Lung (tissue), 12 donors: ENCODE measurements around the gene CCN5. TPM values are rescaled to one million over a fixed set of nuclear protein-coding genes. Genes with fewer than 3 reads are reported as not detected.

Source experiments
- ATAC-seq: fragments of 200-7000 bp; cut with Tn5 transposase; one replicate; pipeline ENCODE4 v1.9.1; 2020; ENCODE audit warnings: moderate number of reproducible peaks; ENCODE audit not compliant: insufficient read depth, low FRiP score
- DNase-seq, 3 donors: peaks; one replicate each; pipeline ENCODE4 v3.0.0-alpha.2; 2013 to 2017
- H3K27ac ChIP-seq, 2 donors: one replicate each; pipeline ENCODE4 v1.5.1; 2013; ENCODE audit warnings: mild to moderate bottlenecking in 2 of 2, moderate library complexity in 2 of 2, control low read depth in 1 of 2, inconsistent platforms in 1 of 2, low read depth in 1 of 2, low read length in 1 of 2
- H3K27me3 ChIP-seq, 3 donors: one replicate each; pipeline ENCODE4 v1.5.1; 2013; ENCODE audit warnings: low read length in 2 of 3; ENCODE audit not compliant: control insufficient read depth in 3 of 3, insufficient read depth in 3 of 3
- H3K36me3 ChIP-seq, 4 donors: one replicate each; pipeline ENCODE4 v1.5.1; 2013; ENCODE audit warnings: low read length in 4 of 4, mild to moderate bottlenecking in 1 of 4, moderate library complexity in 1 of 4; ENCODE audit not compliant: control insufficient read depth in 4 of 4, insufficient read depth in 4 of 4
- H3K4me1 ChIP-seq, 5 donors: one replicate each; pipeline ENCODE4 v1.5.1; 2013; ENCODE audit warnings: low read length in 5 of 5, mild to moderate bottlenecking in 2 of 5, moderate library complexity in 1 of 5; ENCODE audit not compliant: control insufficient read depth in 5 of 5, insufficient read depth in 5 of 5
- H3K4me3 ChIP-seq: one replicate; pipeline ENCODE4 v1.5.1; 2013; ENCODE audit warnings: mild to moderate bottlenecking, control low read depth, moderate library complexity
- H3K9ac ChIP-seq, 2 donors: one replicate each; pipeline ENCODE4 v1.5.1; 2013; ENCODE audit warnings: low read length in 2 of 2, control low read depth in 1 of 2; ENCODE audit not compliant: insufficient read depth in 1 of 2
- H3K9me3 ChIP-seq, 4 donors: one replicate each; pipeline ENCODE4 v1.5.1; 2013; ENCODE audit warnings: low read length in 3 of 4, mild to moderate bottlenecking in 1 of 4, moderate library complexity in 1 of 4; ENCODE audit not compliant: control insufficient read depth in 4 of 4, insufficient read depth in 3 of 4
- CTCF ChIP-seq: IDR thresholded peaks from 2 replicates; pipeline ENCODE4 v1.5.1; 2012; ENCODE audit warnings: mild to moderate bottlenecking; ENCODE audit errors: control extremely low read depth, extremely low read depth
- WGBS, 2 donors: extraction: QIAGEN DNeasy Blood & Tissue Kit; methylation state at CpG; one replicate each; pipeline ENCODE4 v1.1.7; 2013; 5-methylcytosine and 5-hydroxymethylcytosine counted together
- polyA plus RNA-seq, 2 donors: library from polyadenylated mRNA; stranded (reverse); fragments of 200-250 nt; gene quantifications; one replicate each; pipeline ENCODE4 v1.2.1, GENCODE V29; 2013
- total RNA-seq, 2 donors: library from RNA; depleted of rRNA in 1 of 2; stranded (reverse); fragments of >200 nt in 1 of 2; gene quantifications; one replicate each; pipeline ENCODE4 v1.2.1, GENCODE V29; 2014 to 2021
- donor health status: control.
- donor health status: control.
- donor health status: Bipolar disorder and iron deficiency.
- donor health status: healthy.
- donor health status: DM: yes; HTN: yes; CAD: no.

CCN5 gene
- total and polyA plus RNA-seq, 4 donors, result 0.23 to 92.1 (median 34.4) TPM

GRCh38 chr20:44720997-44721784 is 6.0 kb downstream of the CCN5 start:
- H3K4me3 ChIP-seq, result no peak overlapping the region
- ATAC-seq (peak; percentile 40), DNase-seq (peak; percentile 76 to 90 (median 89))
- no peaks in the 10 kb centered on the region for H3K9me3 ChIP-seq
- H3K36me3 ChIP-seq, result peaks cover 0 to 3% (median 0%) of the 10 kb centered on the region in 4 donors
- no peak overlapping the region for H3K9ac ChIP-seq
- 50 to 74% methylated on average over 11 of the region's 11 CpGs for WGBS, 2 donors
- H3K4me1 ChIP-seq, result peaks cover 0 to 12% (median 4%) of the 10 kb centered on the region in 5 donors
- peak overlapping the region; percentile 24 to 71 for H3K27ac ChIP-seq
- peaks cover 0 to 4% (median 0%) of the 10 kb centered on the region in 3 donors for H3K27me3 ChIP-seq
- TF ChIP-seq CTCF, result no peak

GRCh38 chr20:44721785-44722054 is 6.6 kb downstream of the CCN5 start:
- no peak overlapping the region for H3K27ac ChIP-seq
- ATAC-seq (no peak), DNase-seq (no peak)
- no peaks in the 10 kb centered on the region for H3K9me3 ChIP-seq
- no peak overlapping the region for H3K4me3 ChIP-seq
- H3K36me3 ChIP-seq, result peaks cover 0 to 3% (median 0%) of the 10 kb centered on the region in 4 donors
- H3K4me1 ChIP-seq, result peaks cover 0 to 10% (median 4%) of the 10 kb centered on the region in 5 donors
- peaks cover 0 to 4% (median 0%) of the 10 kb centered on the region in 3 donors for H3K27me3 ChIP-seq
- no peak overlapping the region for H3K9ac ChIP-seq
- 85 to 96% methylated on average over 1 of the region's 1 CpG for WGBS, 2 donors
- TF ChIP-seq CTCF, result no peak

- peaks cover 0 to 10% (median 4%) of the 10 kb centered on the region in 5 donors for H3K4me1 ChIP-seq
- no peak overlapping the region for H3K27ac ChIP-seq
- WGBS, 2 donors, result 82 to 88% methylated on average over 2 of the region's 2 CpGs
- no peak for DNase-seq
- H3K4me3 ChIP-seq, result no peak overlapping the region
- no peak for ATAC-seq
- H3K9me3 ChIP-seq, result no peaks in the 10 kb centered on the region
- peaks cover 0 to 3% (median 0%) of the 10 kb centered on the region in 4 donors for H3K36me3 ChIP-seq
- no peak overlapping the region for H3K9ac ChIP-seq
- TF ChIP-seq CTCF, result no peak
- peaks cover 0 to 4% (median 0%) of the 10 kb centered on the region in 3 donors for H3K27me3 ChIP-seq
Observed at GRCh38 chr20:44722990-44723389, 7.8 kb downstream of the CCN5 start.
